Dermis blood vessel endothelial cell (primary cell): ENCODE measurements around the gene EID3. TPM values are rescaled to one million over a fixed set of nuclear protein-coding genes. Genes with fewer than 3 reads are reported as not detected.
"Not testable (repeated sequence)": the region's sequence is repeated elsewhere in the genome, so short reads cannot be mapped to it uniquely, and the experiment has no call there.

ENCODE experiments used
- DNase-seq: peaks from one replicate; pipeline ENCODE4 v3.0.0; 2010
- total RNA-seq: library from RNA; depleted of rRNA; stranded (reverse); fragments of >200 nt; gene quantifications from 2 replicates; pipeline ENCODE4 v1.2.3, GENCODE V29; 2014

EID3 gene
- 5.4 and 6.8 TPM in 2 replicates for total RNA-seq

DNA sequence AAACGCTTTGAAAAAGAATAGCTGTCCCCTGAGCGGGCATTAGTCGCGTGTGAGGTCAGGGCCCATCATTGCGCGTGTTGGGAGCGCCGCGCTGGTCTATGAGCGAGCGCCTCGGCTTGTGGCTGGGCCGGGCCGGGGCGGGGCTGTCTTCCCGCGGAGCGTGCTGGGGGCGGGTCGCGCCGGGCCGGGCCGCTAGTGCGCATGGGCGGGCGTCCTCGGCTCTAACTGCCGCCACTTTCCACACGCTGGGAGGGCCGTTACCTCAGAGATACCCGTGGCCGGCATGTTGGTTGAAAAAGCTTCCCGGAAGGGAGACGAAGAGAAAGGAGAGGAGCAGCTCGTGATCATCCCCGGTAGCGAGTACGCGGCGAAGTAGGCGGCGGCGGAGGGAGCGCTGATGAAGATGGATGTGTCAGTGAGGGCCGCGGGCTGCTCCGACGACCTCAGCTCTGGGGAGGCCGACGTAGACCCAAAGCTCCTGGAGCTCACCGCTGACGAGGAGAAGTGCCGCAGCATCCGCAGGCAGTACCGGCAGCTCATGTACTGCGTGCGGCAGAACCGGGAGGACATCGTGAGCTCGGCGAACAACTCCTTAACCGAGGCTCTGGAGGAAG is at the start of gene EID3:
EID3 (plus strand) TSS at position 202 of the 614 bp plus-strand sequence; CDS start at position 398, 196 bp downstream.
- DNase-seq: peak; percentile 91

DNA sequence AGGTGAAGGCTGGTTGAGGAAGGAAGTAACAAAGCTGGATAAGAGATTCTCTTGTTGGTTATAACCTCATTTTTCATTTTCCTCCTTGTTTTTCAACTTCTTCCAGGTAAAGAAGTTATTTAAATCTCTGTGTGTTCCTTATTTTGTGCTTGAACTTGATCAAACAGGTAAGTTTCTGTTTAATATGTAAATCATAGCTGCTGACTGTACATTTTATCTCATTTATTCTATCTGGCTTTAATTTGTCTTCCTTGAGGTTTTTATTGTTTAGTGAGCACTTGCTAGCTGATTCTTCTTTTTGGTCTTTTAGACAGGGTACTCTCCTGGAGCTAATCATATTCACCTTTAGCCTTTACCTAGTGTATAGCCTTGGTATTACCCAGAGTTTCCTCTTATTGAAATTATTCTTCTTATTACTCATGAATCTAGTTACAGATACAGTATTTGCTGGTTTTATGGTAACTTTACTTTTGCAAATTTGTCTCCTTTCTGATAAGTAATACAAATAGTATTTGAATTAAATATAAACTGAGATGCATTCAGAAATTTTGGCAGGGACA is 45.5 kb upstream of the EID3 start:
- no peak for DNase-seq

DNA sequence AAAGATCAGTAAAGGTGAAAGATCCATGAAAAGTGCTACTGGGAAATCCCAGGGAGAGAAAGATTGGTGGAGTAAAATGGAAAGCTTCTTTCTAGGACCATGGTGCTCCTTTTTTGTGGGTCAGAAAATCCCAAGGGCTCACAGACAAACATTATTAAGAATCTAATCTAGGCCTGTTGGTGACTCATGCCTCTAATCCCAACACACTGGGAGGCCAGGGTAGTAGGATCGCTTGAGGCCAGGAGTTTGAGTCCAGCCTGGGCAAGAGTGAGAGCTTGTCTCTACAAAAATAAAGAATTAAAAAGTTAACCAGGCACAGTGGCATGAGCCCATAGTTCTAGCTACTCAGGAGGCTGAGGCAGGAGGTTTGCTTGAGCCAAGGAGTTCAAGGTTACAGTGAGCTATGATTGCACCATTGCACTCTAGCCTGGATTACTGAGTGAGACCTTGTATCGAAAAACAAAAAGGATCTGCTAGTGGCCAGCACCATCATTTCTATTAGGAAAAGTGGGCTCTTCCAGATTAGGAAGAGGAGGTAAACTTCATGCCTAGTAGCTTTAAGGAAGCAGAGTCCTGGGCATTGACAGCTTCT is 45.0 kb upstream of the EID3 start:
- DNase-seq: no peak

DNA sequence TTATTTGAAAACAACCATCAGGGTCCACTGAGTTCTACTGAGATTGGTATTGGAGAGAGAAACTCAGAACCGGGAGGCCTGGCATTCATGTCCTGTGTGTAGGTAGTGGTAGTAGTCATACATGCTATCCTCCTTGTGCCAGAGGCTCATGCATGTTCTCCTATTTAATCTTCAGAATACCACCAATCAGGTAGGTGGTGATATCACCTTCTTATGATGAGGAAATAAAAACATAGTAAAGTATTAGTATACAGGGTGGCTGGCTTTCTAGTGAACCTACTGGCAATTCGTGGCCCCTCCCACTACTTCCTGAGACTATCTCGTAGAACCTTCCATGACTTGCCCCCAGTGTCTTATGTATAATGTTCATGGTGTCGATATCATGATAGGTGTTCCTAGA is 40.5 kb upstream of the EID3 start:
- no peak for DNase-seq

DNA sequence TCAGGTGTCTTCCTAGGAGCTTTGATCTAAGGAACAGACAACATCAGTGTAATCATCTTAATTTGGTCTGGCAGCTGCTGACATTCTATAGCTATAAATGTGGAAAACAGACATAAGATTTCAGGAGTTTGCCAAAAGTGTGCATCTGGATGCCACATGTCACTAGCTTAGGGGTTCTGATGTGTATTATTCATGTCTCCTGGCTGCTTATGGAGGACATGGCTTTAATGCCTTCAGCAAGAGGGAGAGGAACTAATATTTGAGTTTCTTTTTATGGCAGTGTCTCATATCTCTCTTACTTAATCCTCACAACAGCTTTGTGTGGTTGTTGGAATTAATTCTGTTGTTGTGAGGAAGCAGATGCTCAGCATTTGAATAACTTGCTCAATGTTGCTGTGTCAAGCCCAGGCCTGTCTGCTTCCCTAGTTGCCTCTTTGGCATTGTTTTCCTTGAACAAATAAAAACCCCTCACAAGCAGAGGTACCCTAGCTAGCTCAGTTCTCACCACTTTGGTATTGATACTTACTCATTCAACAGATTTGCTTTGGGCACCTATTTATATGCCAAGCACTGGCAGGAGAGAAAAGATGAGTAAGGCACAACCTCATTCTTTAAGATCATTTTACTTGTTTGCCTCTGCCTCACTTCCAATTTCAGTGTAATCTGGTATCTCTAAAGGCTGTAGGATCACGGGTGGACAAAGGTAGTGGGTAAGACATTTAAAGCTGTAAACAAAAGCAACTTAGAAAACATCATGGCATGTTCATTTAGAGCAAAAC is 39.8 kb upstream of the EID3 start:
- peak; percentile 20 for DNase-seq

DNA sequence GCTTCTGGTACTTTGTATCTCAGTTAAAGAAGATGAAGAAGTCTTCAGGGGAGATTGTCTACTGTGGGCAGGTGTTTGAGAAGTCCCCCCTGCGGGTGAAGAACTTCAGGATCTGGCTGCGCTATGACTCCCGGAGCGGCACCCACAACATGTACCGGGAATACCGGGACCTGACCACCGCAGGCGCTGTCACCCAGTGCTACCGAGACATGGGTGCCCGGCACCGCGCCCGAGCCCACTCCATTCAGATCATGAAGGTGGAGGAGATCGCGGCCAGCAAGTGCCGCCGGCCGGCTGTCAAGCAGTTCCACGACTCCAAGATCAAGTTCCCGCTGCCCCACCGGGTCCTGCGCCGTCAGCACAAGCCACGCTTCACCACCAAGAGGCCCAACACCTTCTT is 38.1 kb upstream of the EID3 start:
- not testable (repeated sequence) for DNase-seq

DNA sequence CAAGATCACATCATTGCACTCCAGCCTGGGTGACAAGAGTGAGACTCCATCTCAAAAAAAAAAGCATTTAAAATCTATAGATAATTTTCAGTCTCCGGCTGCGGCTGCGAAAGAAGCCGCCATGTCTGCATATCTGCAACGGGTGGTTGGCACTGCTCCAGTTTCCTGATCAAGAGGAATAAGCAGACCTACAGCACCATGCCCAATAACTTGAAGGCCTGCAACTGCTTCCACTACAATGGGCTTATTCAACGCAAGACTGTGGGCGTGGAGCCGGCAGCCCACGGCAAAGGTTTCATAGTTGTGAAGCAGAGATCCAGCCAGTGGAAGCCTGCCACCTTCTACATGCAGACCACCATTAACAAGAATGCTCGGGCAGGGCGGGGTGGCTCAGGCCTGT is 30.6 kb upstream of the EID3 start:
- no peak for DNase-seq

DNA sequence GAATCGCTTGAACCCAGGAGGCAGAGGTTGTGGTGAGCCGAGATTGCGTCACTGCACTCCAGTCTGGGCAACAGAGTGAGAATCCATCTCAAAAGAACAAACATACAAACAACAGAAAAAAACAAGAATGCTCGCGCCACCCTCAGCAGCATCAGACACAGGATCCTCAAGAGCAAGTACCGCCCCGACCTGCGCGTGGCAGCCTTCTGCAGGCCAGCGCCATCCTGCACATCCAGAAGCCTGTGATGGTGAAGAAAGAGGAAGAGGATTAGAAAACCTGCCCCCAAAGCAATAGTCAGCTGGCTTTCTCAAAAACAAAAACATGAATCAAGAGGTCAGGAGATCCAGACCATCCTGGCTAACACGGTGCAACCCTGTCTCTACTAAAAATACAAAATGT is 30.0 kb upstream of the EID3 start:
- DNase-seq: no peak

DNA sequence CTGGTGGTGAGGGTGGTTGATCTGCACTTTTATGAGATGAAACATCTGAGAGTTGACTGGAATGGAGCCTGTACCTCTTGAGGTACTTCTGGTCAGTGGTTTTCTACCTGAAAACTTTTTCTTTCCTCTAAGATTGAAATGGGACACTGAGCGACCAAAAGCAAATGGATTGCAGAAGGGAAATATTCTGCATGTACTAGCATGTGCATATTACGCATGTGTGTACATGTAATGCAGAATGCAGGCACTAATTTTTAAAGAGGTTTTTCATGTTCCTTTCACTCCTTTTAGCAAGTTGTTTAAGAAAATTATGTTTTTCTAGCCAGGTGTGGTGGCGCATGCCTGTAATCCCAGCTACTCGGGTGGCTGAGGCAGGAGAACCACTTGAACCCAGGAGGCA is 28.7 kb upstream of the EID3 start:
- no peak for DNase-seq

DNA sequence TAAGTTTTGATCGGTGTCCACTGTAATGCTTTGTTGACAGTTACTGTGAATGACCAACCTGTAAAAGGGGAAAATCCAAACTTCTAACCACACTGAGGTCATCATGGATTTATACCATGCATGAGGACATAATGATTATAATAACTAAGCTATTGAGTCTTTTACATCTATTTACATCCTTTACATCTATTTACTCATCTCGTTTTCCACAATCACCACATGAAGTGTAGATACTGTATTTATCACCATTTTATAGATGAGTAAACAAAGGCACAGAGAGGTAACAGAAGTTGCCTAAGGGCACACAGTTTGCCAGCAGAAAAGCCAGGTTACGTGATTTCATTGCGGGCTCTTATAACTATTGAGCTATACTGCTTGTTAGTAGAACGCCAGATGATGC is 27.9 kb upstream of the EID3 start:
- no peak for DNase-seq

DNA sequence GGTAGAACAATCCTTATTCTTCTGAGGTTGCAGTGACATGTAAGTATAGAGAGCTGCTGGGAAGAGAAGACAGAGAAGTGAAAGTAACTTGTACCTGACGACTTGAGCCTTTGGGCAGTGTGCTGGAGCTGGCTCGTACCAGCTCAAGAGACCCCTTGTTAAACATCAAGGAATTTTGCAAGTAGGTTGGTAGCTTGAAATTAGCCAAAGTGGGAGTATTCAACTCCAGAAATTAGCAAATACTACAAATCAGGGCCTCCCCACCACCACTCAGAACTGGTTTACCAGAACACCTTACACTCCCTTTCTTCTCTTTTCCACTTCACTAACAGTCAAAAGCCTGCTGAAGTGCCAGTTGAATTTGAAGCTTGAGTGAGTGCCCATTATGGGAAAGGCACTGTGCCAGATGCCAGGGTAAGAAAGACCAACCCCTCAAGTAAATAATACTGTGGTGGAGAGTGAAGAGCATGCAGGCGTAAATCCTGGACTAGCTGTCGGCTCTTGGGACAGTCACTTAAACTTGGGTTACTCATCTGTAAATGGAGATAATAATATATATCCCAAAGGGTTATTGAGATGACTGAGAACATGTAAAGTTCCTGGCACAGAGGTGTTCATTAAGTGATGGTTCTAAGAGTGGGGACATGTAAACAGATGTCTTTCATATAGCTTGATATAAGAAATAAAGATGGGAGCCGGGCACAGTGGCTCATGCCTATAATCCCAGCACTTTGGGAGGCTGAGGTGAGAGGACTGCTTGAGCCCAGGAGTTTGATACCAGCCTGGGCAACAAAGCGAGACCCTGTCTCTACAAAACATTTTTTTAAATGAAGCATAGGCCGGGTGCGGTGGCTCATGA is 27.0 kb upstream of the EID3 start:
- DNase-seq: no peak

DNA sequence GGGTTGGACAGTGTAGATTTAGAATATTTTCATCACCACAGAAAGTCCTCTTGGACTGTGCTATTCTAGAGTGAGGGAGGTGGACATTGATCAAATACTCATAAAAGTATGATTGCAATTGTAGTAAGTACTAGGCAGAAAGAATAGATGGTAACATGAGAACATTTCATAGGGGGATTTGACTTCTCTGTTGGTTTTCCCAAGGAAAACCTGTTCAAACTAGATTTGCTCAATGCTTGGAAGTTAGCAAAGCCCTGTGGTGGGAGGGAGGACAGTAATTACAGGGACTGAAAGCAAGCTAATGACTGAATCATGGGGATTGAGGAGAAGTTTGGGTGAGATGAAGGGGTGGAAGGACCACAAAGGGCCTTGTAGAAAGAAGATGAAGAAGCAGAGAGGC is 24.4 kb upstream of the EID3 start:
- DNase-seq: no peak

DNA sequence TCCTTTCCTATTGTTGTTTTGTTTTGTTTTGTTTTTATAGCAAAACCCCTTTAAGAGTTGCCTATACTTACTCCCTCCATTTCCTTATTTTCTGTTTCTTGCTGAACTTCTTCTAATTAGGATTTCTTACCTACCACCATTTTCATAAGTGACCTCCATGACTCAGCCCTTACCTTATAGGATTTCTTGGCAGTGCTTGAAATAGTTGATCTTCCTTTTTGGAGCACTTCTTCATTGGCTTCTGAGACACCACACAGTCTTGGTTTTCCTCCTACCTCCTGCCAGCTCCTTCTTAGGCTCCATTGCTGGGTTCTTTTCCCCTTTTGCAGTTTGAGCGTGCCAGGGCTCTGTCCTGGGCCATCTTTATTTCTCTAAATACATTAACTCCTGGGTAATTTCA is 23.4 kb upstream of the EID3 start:
- DNase-seq: no peak

DNA sequence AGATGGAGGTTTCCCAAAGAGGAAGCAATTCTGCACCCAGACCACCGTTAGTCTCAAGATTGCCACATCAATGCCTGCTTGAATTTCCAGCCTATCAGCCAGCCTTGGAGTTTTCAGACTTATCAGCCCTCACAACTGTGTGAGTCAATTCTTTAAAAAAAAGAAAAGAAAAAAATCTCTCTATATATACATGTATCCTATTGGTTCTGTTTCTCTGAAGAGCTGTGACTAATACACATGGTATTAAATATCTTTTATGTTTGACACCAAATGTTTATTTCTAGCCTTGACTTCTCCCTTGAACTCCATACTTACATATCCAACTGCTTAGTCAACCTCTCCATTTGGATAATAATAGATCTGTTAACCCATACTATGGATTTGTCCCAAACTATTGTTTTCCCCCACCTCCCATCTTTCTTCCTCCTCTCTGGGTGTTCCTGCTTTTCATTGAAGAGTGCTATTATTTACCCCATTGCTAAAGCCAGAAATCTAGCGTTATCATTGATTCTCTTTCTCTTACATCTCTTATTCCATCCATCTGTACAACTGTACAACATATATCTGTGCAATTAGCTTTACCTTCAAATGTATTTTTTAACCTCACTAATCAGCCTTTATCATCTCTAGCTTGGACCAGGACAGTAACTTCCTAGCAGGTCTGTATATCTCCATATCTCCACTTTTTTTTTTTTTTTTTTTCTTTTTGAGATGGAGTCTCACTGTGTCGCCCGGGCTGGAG is 22.7 kb upstream of the EID3 start:
- peak; percentile 73 for DNase-seq

DNA sequence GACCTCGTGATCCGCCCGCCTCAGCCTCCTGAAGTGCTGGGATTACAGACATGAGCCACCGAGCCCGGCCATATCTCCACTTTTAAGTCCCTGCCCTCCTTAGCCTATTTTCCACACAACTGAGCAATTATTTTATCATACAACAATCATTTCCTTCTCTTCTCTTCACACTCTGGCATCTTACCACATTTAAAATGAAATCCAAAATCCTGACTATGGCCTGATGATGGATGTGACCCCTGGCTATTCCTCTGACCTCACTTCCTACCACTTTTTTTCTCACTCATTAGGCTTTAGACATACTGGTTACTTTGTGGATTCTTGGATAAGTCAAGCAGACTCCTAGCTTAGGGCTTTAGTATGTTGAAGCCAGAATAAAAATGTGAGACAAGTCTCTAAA is 21.9 kb upstream of the EID3 start:
- DNase-seq: no peak

DNA sequence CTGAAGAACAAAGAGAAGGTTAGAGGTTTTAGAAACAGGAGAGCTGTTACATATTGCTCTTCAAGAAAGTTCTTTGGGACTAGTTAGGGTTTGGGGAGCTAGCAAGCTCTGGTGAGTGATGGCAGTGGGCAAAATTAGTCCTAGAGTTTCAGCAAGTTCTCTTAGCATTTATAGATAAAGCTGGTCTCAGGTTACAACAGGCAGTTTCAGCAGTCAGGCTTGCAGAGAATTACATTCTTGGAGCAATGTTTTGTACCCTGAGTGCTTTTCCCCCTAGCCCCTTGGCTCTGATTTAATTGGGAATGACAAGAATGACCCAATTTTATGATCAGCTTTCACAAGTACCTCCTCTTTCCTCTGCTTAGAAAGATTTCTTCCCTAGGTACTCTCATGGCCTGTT is 21.4 kb upstream of the EID3 start:
- DNase-seq: no peak

DNA sequence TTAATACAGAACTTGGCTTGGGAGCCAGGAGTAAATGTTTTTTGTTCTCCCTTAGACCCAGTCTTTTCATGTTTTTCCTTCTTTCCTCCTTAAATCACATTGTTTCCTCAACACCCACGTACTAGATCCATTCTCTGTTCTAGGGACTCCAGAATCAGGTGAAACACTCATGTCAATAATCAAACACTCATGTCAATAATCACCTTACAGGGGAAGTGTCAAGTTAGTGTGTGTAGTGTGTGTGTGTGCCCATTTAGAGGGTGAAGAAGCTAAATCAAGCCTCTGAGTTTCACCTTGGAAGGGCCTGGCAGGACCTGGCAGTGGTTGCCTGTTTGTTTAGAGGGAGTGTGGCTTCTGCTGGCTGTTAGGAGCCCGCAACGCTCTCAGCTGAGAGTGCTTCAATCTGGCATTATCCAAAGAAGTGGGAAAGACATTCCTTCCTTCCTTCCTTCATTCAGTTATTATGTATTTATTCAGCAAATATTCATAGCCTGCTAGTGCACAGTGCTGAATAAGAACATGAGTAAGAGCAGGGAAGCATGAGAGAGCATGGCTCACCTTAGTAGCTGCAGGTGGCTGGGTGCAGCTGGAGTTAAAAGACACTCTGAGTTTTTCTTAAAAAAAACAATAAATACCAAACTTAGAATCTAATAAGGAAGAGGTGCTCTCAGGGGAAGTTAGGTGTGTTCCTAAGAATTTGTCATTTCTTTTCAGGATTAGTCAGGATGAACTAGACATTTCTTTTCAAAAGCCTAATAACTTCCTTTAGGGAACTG is 17.6 kb upstream of the EID3 start:
- peak; percentile 58 for DNase-seq

DNA sequence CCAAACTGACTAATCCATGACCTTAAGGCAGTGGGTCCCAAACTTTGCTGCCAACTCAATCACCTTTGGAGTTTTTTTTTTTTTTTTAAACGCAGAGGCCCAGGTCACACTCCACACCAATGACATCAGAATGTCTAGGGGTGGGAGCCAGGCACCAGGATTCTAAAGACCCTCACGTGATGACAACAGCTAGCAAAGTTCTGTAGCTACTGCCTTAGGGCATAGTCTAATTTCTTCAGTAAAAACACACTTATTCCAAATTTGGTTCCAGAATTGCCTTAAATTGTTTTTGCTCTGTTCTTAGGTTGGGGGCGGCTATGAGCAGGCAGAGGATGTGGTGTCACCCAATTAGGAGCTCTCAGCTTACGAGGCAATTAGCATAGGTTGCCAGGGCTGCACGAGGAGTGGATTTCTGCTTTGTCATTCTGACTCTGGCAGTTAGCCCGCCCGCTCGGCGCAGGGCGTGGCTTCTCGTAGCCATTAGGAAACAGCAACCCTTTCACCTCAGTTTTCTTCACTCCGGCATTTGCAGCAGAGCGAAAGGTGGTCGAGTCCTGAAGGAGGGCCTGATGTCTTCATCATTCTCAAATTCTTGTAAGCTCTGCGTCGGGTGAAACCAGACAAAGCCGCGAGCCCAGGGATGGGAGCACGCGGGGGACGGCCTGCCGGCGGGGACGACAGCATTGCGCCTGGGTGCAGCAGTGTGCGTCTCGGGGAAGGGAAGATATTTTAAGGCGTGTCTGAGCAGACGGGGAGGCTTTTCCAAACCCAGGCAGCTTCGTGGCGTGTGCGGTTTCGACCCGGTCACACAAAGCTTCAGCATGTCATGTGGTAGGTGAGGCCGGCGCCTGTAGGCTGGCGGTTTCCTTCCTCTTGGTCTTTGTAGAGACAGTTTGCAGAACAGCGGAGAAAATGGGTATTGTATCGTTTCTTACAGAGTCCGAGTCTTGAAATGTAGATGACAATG is 16.7 kb upstream of the EID3 start:
- DNase-seq: peak; percentile 98

DNA sequence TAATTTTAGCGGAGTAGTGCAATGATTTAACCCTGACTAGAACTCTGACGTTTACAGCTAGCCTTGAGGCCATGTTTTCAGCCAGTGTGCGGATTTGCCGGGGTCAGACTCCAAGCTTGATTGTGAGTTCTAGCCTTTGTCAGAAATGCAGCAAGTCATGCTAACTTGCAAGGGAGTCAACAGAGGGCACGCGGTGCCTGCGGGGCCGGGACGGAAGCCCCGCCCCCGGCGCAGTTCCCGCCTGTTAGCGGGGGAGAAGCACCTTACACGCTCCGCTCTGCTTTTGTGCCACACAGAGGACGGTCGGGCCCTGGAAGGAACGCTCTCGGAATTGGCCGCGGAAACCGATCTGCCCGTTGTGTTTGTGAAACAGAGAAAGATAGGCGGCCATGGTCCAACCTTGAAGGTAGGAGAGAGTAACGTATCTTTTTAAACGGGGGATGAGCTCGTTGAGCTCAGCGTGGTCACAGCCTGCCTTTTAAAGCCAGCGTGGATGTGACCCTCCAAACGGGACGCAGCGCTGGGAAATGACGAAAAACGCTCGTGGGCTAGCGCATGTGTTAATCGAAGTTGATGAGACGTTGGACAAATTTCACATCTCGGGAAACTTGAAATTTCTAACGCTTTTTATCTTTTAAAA is 14.8 kb upstream of the EID3 start:
- DNase-seq: peak; percentile 88

DNA sequence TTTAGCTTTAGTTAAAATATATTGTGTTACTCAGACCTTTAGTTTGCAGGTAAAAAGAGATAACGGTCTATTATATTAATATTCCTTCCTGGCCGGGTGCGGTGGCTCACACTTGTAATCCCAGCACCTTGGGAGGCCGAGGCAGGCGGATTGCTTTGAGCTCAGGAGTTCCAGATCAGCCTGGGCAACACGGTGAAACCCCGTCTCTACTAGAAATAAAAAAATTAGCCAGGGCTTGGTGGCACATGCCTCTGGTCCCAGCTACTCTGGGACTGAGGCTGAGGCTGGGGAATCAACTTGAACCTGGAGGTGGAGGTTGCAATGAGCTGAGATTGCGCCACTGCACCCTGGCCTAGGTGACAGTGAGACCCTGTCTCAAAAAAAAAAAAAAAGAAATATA is 13.2 kb upstream of the EID3 start:
- DNase-seq: no peak
